H4 (cell line): ENCODE measurements around the gene MCM9. TPM values are rescaled to one million over a fixed set of nuclear protein-coding genes. Genes with fewer than 3 reads are reported as not detected.

ENCODE experiments used
- DNase-seq: peaks from one replicate; pipeline ENCODE4 v3.0.0-alpha.2; 2015; ENCODE audit warnings: low spot score
- total RNA-seq: library from RNA; depleted of rRNA; stranded (reverse); fragments of >200 nt; shearing (Covaris generic); gene quantifications from 2 replicates; pipeline ENCODE4 v1.2.3, GENCODE V29; 2014

Gene MCM9
- total RNA-seq, 1 experiment from 2014 or later = 3.7 TPM

GRCh38 chr6:118865100-118865391, 69.9 kb downstream of the MCM9 start:
- no peak for DNase-seq

GRCh38 chr6:118864341-118865099, 70.4 kb downstream of the MCM9 start:
- no peak for DNase-seq

GRCh38 chr6:118862443-118862842, 72.5 kb downstream of the MCM9 start:
- DNase-seq = no peak

GRCh38 chr6:118860880-118861279, 74.1 kb downstream of the MCM9 start:
- no peak for DNase-seq

- DNase-seq = no peak
Measured at GRCh38 chr6:118860363-118860762, 74.6 kb downstream of the MCM9 start.

- no peak for DNase-seq
Measured at GRCh38 chr6:118859517-118860064, 75.4 kb downstream of the MCM9 start.

- DNase-seq = no peak
Measured at GRCh38 chr6:118856301-118856700, 78.7 kb downstream of the MCM9 start.

- no peak for DNase-seq
Measured at GRCh38 chr6:118853408-118853807, 81.6 kb downstream of the MCM9 start.

- no peak for DNase-seq
Measured at GRCh38 chr6:118844915-118845314, 90.0 kb downstream of the MCM9 start.

GRCh38 chr6:118843685-118844390, 91.1 kb downstream of the MCM9 start:
- no peak for DNase-seq

- no peak for DNase-seq
Measured at GRCh38 chr6:118830691-118831090, 104.3 kb downstream of the MCM9 start.

GRCh38 chr6:118829817-118830478, 105.0 kb downstream of the MCM9 start:
- no peak for DNase-seq

- no peak for DNase-seq
Measured at GRCh38 chr6:118826096-118826495, 108.9 kb downstream of the MCM9 start.

- DNase-seq = no peak
Measured at GRCh38 chr6:118825661-118826060, 109.3 kb downstream of the MCM9 start.

- no peak for DNase-seq
Measured at GRCh38 chr6:118815495-118815894, 119.5 kb downstream of the MCM9 start.

GRCh38 chr6:118813775-118814174, 121.2 kb downstream of the MCM9 start:
- DNase-seq = no peak

GRCh38 chr6:118812970-118813369, 122.0 kb downstream of the MCM9 start:
- no peak for DNase-seq

- DNase-seq = no peak
Measured at GRCh38 chr6:118810420-118811027, 124.4 kb downstream of the MCM9 start.

GRCh38 chr6:118808793-118809638, 125.9 kb downstream of the MCM9 start:
- no peak for DNase-seq

GRCh38 chr6:118804091-118804490, 130.9 kb downstream of the MCM9 start:
- no peak for DNase-seq

- no peak for DNase-seq
Measured at GRCh38 chr6:118801257-118801656, 133.7 kb downstream of the MCM9 start.
